HepG2 (cell line): ENCODE results near the gene CFL1. TPM values are rescaled to one million over a fixed set of nuclear protein-coding genes. Genes with fewer than 3 reads are reported as not detected.
A peak's percentile ranks its signal among the peaks of the same experiment; 100 is the strongest.

Source experiments
- ADNP ChIP-seq: sonication (generic); formaldehyde crosslinking; IDR thresholded peaks from 2 replicates; pipeline ENCODE4 v1.4.0; 2020; ENCODE audit warnings: missing genetic modification reagents
- GATAD2A ChIP-seq: IDR thresholded peaks from 2 replicates; pipeline ENCODE4 v1.6.1; 2016
- NFATC3 ChIP-seq: sonication (generic); formaldehyde crosslinking; IDR thresholded peaks from 2 replicates; pipeline ENCODE4 v1.5.1; 2020; ENCODE audit warnings: mild to moderate bottlenecking, missing genetic modification reagents
- NR3C1 ChIP-seq: sonication (generic); formaldehyde crosslinking; IDR thresholded peaks from 2 replicates; pipeline ENCODE4 v1.4.0; 2020; ENCODE audit warnings: missing genetic modification reagents
- SMAD1 ChIP-seq: sonication (generic); formaldehyde crosslinking; IDR thresholded peaks from 2 replicates; pipeline ENCODE4 v1.4.0; 2020; ENCODE audit warnings: missing genetic modification reagents, low read depth, mild to moderate bottlenecking, borderline replicate concordance
- TOPORS ChIP-seq: sonication (generic); formaldehyde crosslinking; IDR thresholded peaks from 2 replicates; pipeline ENCODE4 v1.8.0; 2023; ENCODE audit warnings: mild to moderate bottlenecking, missing genetic modification reagents
- XRCC5 ChIP-seq: fragments of 200-400 bp; formaldehyde crosslinking; optimal IDR thresholded peaks from 2 replicates; pipeline ENCODE3; 2017; ENCODE audit warnings: mild to moderate bottlenecking, low read length
- YY1 ChIP-seq: IDR thresholded peaks from 2 replicates; pipeline ENCODE4 v1.6.1; 2011; ENCODE audit warnings: low read length, low read depth, moderate library complexity, mild to moderate bottlenecking; ENCODE audit not compliant: insufficient read depth, insufficient replicate concordance
- ZNF383 ChIP-seq: sonication (generic); formaldehyde crosslinking; IDR thresholded peaks from 2 replicates; pipeline ENCODE4 v1.4.0; 2020; ENCODE audit warnings: missing genetic modification reagents, mild to moderate bottlenecking, borderline replicate concordance
- ZNF407 ChIP-seq: sonication (generic); formaldehyde crosslinking; IDR thresholded peaks from one replicate; pipeline ENCODE4 v1.5.1; 2020; ENCODE audit warnings: mild to moderate bottlenecking, missing genetic modification reagents; ENCODE audit errors: not compliant biosample characterization
- ZNF512B ChIP-seq: sonication (generic); formaldehyde crosslinking; IDR thresholded peaks from 2 replicates; pipeline ENCODE4 v1.5.1; 2020; ENCODE audit warnings: missing genetic modification reagents, mild to moderate bottlenecking, borderline replicate concordance
- ZNF839 ChIP-seq: sonication (generic); formaldehyde crosslinking; IDR thresholded peaks from 2 replicates; pipeline ENCODE4 v1.4.0; 2020; ENCODE audit warnings: missing genetic modification reagents, mild to moderate bottlenecking, borderline replicate concordance
- ZNF850 ChIP-seq: sonication (generic); formaldehyde crosslinking; conservative IDR thresholded peaks from 2 replicates; pipeline ENCODE4 v1.9.0; 2021; ENCODE audit warnings: mild to moderate bottlenecking, missing genetic modification reagents
- polyA plus RNA-seq, 8 experiments: library from polyadenylated mRNA; depleted of rRNA in 3 of 8; stranded (reverse) in 7 of 8; unstranded in 1 of 8; fragments of >200 nt; fragmentation: Illumina TruSeq in 4 of 8; extraction: Trizol in 4 of 8; gene quantifications; 2 replicates each; pipeline versions ENCODE4 v1.2.1 to v1.2.3, GENCODE V29; 2011 to 2016; ENCODE audit warnings: low read depth in 4 of 8, missing spikeins in 1 of 8, mixed read lengths in 1 of 8; ENCODE audit not compliant: insufficient read depth in 1 of 8
- total RNA-seq, 5 experiments: library from RNA; depleted of rRNA; stranded (reverse); fragments of >200 nt; fragmentation: Illumina TruSeq; extraction: Trizol; gene quantifications; 2 replicates each; pipeline ENCODE4 v1.2.3, GENCODE V29; 2016; ENCODE audit warnings: low read depth in 1 of 5
- TF ChIP-seq, protein P1 (sequence below): sonication (generic); formaldehyde crosslinking; IDR thresholded peaks from 2 replicates; pipeline ENCODE4 v1.5.1; 2020; ENCODE audit warnings: mild to moderate bottlenecking, missing genetic modification reagents, moderate library complexity

CFL1 gene
- total and polyA plus RNA-seq, 2 of the 13 experiments (the other 11 are each of a cell fraction or from before 2014, with no cell fraction given), result 379 to 383 TPM

DNA sequence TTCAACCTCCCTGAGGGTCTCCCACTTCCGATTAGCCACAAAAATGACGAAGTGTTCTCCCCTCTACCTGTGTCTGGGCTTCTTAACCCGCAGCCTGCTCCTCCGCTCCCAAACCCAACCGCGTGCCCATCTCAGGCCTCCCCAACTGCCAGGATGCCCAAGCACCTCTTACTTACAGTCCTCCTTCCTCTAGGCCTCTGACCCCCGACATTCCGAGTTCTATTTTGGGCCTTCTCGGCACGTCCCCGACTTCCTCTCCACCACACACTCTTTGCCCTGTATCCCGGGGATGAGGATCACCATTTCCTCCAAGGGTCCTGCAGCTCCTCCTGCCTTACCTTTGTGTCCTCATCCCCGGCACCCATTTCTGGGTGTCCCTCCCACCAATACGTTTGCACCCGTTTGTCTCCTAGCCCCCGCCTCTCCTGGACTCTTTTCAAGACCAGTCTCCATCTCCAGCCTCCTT, 1.9 kb upstream of the CFL1 start (continued):
- TF ChIP-seq ZNF850 (CRISPR knock-in tag) (no peak), ZNF839 (0 out of 2 replicates have a peak, but pooled peaks have one; percentile 48), TOPORS (CRISPR knock-in tag) (no peak), ZNF512B (CRISPR knock-in tag) (no peak), ZNF383 (CRISPR knock-in tag) (no peak), SMAD1 (CRISPR knock-in tag) (0 out of 2 replicates have a peak, but pooled peaks have one; percentile 69), NFATC3 (no peak; the same call in 1 of the 2 replicates), ADNP (CRISPR knock-in tag) (no peak), XRCC5 (no peak), NR3C1 (CRISPR knock-in tag) (0 out of 2 replicates have a peak, but pooled peaks have one; percentile 12), YY1 (no peak), ZNF407 (CRISPR knock-in tag) (no peak), GATAD2A (CRISPR knock-in tag) (no peak)
- TF ChIP-seq, protein P1, sequence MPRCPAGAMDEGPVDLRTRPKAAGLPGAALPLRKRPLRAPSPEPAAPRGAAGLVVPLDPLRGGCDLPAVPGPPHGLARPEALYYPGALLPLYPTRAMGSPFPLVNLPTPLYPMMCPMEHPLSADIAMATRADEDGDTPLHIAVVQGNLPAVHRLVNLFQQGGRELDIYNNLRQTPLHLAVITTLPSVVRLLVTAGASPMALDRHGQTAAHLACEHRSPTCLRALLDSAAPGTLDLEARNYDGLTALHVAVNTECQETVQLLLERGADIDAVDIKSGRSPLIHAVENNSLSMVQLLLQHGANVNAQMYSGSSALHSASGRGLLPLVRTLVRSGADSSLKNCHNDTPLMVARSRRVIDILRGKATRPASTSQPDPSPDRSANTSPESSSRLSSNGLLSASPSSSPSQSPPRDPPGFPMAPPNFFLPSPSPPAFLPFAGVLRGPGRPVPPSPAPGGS (CRISPR knock-in tag), result no peak
